ENCODE data around the gene DDIT4.
"Not testable (repeated sequence)": the region's sequence is repeated elsewhere in the genome, so short reads cannot be mapped to it uniquely, and the experiment has no call there.

Gene DDIT4, protein sequence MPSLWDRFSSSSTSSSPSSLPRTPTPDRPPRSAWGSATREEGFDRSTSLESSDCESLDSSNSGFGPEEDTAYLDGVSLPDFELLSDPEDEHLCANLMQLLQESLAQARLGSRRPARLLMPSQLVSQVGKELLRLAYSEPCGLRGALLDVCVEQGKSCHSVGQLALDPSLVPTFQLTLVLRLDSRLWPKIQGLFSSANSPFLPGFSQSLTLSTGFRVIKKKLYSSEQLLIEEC
- total RNA-seq, result 267 reads per million, percentile 95 among the genes with 10 or more reads in this experiment

DNA sequence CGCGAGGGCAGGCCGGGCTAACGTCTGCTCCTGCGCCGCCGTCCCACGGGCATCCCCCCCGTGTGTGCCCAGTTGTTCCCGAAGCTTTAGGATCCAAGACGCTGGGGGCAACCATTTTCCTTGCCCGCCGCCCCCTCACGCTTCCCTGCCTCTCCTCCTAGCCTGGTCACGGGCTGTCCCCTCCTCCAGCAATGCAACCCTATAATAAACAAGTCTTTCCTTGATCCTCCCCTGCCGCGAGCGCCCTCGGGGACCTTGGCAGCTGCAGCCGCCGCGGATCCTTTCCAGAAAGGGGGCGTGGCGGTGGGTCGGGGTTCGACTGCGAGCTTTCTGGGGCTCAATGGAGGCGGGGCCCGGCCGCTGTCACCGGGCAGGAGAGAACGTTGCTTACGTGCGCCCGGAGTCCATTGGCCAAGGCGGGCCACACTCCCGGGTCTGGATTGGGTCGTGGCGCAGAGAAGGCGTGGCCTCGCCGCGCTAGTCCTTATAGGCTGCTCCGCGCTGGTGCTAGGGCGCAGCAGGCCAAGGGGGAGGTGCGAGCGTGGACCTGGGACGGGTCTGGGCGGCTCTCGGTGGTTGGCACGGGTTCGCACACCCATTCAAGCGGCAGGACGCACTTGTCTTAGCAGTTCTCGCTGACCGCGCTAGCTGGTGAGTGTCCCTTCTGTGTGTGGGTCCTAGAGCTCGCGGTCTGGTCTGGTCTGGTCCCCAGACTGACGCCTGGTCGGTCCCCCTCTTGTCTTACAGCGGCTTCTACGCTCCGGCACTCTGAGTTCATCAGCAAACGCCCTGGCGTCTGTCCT, at the start of gene DDIT4:
Gene DDIT4 (plus strand): TSS at position 515 of the 803 bp plus-strand sequence. CDS start 293 bp downstream, outside the sequence.
- DNase-seq, result peak; percentile 96

DNA sequence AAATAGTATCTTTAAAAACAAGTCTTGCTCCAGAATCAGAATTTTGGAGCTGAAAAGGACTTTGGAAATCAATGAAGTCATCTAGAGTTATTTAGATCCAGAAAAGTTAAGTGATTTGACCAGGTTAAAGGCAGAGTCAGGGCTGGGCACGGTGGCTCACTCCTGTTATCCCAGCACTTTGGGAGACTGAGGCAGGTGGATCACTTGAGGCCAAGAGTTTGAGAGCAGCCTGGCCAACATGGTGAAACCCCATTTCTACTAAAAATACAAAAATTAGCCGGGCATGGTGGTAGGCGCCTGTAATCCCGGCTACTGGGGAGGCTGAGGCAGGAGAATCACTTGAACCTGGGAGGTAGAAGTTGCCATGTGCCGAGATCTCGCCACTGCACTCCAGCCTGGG, 49.5 kb upstream of the DDIT4 start:
- DNase-seq, result not testable (repeated sequence)

DNA sequence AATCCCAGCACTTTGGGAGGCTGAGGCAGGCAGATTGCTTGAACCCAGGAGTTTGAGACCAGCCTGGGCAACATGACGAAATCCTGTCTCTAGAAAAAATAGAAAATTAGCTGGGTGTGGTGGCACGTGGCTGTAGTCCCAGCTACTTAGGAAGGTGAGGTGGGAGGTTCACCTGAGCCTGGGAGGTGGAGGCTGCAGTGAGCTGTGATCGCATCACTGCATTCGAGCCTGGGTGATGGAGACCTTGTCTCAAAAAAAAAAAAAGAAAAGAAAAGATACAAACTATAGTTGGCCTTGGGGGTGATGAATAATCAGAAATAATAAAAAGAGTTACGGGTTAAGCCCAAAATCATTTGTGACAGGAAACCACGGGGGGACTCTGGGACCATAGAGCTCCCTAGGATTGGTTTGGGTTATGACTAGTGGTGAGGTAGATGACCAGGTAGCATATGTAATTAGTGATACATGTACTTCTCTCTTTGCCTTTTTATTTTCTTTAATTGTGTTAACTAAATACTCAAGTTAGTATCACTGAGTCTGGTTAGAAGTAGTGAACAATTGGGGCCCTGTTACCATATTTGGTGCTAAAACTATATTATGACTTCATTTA, 47.2 kb upstream of the DDIT4 start:
- no peak for DNase-seq

DNA sequence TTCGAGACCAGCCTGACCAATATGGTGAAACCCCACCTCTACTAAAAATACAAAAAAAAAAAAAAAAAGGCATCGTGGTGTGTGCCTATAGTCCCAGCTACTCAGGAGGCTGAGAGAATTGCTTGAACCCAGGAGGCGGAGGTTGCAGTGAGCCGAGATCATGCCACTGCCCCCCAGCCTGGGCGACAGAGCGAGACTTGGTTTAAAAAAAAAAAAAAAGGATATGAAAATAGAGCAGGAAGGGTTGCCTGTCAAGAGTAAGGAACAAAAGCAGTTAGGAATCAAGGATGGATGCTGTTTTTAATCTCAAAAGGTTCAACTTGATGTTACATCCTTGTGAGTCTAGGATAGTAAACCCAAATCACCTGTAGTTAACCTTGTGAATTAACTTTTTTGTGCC, 45.9 kb upstream of the DDIT4 start:
- no peak for DNase-seq

DNA sequence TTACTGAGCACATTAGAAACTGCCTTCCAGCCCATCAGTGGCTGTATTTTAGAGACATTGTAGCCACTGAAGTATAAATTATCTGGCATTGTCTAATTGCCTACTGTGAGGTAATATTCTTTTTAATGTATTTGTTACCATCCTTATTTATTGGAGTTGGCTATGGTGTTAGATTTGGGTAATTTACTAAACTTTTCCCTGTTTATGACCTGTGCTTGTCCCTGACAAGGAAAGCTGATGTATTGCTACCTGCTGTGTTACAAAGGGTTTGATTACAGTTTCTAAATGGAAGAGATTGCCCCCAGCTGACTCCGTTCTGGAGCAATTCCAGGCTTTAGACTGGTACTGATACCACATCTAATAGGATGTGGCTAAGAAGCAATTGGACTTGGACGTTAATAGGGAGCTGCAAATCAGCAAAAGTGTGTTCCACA, 45.4 kb upstream of the DDIT4 start:
- no peak for DNase-seq

DNA sequence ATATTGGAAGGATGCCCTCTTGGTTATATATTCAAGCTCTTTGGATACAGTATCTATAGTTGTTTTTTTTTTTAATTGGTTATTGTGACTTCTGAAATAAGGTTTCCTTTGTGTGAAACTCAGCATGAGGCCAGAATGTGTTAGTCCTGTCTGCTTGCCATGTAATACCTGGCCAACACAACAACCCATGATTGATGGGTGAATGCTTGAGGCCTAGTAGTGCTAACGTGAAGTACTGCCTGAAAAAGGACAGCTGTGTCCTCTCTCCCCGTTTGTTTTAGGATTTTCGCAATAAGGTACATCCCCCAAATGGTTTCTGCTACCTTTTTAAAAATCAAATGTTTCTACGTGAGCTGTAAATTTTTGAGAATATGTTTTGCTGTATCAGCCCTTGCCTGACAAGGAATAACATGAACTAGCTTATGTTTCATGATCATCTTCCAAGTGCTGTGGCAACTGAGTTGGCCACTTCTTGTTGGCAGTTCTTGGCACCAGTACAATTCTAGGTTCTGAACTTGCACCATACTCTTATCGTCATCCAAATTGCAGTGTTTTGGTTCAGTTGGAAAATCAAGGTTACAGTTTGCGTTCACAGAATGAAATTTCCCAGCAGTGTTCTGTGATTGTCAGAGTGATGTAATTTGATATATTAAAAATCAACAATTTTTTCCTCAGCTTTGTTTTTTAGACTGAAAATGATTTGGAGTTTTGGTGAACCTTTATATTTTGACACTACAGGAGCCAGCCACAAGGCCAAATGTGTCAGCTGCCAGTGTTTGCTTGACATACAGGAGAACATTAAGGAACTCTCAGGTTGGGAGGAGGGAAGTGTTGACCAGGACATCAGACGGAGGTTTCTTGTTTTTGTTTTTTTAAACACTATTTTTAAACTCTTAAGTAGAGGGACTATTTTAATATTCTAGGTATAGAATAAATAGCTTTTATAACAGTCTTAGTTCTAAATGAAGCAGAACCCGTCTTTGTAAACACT, 44.2 kb upstream of the DDIT4 start:
- DNase-seq, result no peak

DNA sequence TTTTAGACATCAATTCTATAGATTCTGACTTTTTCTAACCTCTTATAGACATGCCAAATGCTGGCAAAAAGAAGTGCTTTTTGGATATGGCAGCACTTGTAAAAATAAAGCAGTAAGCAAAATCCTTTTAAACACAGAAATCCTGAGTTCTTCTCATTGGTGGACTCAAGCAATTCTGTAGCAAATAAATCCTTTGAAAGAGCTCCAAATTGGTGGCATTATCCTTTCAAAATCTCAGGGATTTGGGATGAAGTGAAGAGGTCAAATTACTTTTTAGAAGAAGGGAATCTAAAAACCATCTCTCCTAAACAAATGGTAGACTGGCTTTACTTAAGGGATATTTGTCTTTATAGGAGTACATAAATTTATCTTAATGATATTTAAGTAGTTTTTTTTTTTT, 40.1 kb upstream of the DDIT4 start:
- DNase-seq, result no peak

DNA sequence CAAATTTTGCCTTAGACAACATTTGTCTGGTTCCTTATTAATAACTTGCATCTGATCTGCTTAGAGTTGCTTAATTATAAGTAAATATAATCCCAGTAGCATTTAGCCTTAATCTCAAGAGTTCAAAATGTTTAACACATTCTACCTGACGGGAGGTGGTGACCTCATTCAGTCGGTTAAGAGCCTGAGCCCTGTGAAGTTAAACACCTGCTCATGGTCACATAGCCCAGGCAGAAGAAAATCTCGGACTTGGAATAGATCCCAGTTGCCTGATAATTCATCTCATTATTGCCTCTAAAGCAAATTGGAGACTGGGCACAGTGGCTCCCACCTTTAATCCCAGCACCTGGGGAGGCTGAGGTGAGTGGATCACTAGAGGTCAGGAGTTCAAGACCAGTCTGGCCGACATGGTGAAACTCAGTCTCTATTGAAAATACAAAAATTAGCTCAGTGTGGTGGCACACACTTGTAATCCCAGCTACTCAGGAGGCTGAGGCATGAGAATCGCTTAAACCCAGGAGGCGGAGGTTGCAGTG, 39.1 kb upstream of the DDIT4 start:
- DNase-seq, result no peak

DNA sequence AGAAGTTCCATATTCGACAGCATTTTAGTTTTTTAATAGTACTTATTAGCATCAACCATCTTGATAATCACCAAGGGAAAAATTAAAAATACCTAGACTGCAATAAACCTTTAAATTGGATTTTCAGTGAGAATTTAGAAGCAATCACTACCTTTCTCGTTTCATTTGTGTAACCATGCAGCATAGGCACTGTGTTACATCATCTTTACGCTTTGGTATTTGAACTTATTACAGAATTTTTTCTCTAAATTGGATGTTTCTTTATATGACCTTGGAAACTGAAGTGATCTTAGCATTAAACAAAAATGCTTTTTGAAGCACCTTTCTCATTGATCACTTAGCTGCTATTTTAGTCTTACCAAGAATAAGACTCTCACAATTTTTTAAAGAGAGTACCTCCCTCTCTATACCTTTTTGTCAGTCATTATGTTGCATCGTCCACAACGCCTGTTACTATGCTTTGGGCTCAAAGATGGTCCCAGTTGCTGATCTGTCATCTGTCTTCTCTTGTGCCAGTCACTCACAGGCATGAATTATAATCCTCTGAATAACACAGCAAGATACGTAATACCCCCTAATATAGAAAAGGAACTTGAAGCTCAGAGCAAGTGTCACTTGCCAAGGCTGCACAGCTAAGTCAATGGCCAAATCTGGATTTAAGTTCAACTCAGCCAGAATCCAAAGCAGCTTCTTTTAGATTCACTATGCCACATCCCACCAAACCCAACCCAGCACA, 38.0 kb upstream of the DDIT4 start:
- no peak for DNase-seq

DNA sequence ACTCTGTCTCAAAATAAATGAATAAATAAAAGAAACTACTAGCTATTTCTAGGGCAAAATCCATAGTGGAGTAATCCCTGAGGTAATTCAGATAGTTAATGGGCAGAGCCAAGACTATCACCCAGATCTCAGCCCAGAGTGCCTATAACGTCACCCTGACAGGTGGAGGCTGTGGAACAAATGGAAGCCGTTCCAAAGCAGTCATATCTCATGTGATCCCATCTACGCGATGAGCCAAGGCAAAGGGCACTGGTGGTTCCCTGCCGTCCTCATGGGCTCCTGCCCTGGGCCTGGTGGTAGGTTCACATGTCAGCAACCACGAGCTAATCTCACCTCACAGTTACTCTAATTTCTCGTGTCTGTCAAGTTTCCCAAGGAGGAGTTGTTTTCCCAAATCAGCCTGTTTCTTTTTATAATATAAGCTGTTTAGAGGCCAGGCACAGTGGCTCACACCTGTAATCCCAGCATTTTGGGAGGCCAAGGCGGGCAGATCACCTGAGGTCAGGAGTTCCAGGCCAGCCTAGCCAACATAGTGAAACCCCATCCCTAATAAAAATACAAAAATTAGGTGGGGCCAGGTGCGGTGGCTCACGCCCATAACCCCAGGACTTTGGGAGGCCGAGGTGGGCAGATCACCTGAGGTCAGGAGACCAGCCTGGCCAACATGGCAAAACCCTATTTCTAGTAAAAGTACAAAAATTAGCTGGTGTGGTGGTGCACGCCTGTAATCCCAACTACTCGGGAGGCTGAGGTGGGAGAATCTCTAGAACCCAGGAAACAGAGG, 35.1 kb upstream of the DDIT4 start:
- no peak for DNase-seq

DNA sequence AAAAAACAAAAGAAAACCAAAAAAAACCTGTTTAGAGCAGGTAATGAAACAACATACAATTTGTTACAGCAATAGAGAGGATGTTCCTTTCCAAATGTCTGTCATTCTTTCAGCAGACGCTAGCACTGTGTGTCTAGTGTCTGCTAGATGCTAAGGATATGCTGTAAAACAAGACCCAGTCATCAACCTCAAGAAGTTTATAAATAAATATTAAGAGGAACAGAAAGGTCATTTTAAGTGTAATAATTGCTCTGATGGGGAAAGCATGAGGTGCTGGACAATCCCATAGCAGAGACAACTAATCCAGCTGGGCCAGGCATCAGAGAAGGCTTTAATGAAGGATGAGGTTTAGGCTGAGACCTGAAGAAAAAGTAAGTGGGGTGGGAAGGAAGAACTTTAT, 34.3 kb upstream of the DDIT4 start:
- DNase-seq, result no peak

DNA sequence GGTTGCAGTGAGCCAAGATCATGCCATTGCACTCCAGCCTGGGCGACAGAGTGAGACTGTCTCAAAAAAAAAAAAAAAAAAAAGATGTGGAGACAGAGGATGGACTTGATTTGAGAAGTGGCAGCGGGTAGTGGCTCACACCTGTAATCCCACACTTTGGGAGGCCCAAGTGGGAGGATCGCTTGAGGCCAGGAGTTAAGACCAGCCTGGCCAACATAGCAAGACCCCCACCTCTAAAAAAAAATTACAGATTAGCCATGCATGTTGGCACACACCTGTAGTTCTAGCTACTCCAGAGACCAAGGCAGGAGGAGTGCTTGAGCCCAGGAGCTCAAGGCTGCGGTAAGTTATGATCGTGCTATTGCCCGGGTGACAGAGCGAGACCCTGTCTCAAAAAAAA, 33.4 kb upstream of the DDIT4 start:
- DNase-seq, result no peak

DNA sequence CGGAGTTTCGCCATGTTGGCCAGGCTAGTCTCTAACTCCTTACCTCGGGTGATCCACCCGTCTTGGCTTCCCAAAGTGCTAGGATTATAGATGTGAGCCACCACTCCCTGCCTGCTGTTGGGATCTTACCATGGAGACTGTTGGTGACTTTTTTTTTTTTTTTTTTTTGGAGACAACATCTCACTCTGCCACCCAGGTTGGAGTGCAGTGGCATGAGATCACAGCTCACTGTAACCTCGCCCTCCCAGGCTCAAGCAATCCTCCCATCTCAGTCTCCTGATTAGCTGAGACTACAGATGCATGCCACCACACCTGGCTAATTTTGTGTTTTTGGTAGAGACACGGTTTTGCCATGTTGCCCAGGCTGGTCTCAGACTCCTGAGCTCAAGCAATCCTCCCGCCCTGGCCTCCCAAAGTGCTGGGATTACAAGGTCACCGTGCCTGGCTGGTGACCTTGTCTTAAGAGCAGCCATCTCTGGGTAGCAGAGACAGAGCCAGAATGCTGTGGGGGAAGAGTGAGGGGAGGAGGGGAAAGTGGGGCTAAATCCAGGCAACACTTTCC, 32.0 kb upstream of the DDIT4 start:
- no peak for DNase-seq

DNA sequence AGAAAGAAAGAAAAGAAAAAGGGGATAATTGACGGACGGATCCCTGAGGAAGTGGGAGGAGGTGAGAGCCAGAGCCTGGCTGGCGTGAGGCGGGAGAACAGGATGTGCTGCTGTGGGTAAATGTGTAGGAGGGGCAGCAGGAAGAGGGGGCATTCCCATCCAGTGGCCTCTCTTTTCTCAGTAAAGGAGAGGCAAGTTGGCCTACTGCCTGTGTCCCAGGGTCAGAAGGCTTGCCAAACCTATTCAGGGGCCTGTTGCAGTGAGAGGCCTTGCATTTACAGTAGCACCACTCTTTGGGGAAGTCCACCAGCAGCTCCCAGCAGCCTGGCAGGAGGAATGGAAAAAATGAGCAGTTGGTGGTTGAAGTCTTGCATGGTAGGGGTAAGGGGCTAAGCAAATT, 31.0 kb upstream of the DDIT4 start:
- DNase-seq, result no peak

DNA sequence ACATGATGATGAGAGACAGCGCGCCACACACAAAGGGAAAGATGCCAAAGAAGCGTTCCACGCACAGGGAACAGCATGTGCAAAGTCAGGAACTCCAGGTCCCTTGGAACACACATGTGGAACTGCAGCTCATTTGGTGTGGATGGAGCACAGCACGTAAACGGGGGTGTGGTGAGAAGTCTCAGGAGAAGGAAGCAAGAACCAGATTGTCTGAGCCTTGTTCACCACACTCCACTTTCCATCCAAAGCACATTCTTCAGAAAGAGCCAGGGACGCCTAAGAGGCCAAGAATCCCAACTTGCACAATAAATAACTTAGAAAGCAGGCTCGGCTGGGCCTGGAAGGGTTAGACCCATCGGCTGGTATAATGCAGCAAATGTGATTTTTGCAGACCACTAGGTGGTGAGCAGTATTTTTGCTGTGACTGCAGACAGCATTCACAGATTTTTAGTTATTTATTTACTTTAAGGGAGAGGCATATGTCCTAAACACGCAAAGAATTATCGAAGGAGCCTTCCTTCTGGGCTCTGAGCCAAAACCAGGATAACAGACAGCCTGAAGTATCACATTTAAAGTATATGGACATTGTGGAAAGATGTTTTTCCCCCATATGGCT, 29.8 kb upstream of the DDIT4 start:
- no peak for DNase-seq

DNA sequence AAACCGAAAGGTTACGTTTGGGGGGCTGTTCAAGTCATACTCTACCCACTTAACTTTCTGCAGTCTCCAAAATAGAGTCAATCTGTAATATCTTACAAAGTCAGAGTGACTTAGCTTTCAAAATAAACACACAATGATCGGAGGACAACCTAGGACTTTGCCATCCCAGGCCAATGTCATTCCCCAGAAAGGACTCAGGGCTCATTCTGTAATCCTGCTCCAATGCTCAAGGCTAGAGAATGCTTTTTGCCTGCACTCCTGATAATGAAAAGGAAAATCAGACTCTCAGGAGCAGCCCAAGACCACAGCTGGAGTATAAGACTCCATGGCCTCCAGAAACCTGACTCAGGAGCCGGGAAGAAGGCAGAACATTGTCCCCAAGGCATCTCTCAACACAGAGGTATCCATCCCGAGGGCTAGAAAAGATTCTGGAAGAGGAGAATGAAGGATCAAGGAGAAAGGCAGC, 29.1 kb upstream of the DDIT4 start:
- DNase-seq, result no peak

DNA sequence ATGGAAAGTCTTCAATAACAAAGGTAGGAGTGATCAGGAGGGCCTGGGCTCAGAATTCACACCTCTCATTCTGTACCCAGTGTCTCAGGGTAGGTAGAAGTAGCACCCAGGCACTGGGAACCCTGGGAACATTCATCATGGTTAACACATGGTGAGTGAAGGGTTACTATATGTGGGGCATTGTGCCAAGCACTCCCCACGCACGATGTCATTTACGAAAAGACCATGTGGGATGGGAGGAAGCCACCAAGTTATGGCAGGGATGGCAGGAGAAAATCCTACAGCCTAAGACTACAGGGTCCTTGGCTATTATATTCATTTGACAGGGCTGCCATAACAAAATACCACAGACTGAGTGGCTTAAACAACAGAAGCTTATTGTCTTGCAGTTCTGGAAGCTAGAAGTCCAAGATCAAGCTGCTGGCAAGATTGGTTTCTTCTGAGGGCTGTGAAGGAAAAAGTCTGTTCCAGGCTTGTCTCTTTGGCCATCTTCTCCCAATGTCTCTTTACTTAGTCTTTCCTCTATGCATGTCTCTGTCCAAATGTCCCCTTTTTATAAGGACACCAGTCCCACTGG, 27.7 kb upstream of the DDIT4 start:
- no peak for DNase-seq

DNA sequence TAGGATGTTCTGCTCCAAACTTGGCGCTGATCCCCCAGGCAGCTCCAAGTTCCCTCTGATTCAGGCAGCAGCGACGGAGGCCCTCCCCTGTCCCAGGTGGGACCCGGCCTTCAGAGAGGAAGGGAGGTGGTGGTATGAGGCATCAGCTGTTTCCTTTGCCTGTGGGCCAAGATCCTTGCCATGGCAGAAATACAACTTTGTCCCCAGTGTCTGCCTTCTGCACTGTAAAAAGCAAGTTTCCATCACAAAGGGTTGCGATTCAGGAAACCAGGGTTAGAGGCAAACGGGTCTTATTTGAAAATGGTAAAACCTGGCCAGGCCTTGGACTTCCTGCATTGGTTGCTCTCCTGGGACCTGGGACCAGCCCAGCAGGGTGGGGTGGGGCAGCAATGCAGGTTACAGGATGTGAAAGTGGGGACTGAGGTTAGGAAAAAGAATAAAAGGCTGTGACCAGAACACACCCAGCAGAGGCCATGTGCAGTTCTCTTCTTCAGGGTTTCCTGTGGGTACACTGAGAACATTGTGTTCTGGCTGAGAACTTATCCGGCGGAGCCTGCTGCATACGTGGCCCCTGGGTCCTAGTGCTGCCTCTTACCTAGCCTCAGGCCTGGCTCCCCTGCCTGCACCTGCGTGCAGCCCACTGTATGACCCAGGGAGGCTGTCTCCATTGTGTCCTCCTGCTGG, 25.1 kb upstream of the DDIT4 start:
- DNase-seq, result peak; percentile 53
